ENCODE results near the gene PSME4. TPM values are rescaled to one million over a fixed set of nuclear protein-coding genes. Genes with fewer than 3 reads are reported as not detected.

Gene PSME4
- total RNA-seq, 2 donors from 2014 or later = 42.4 to 56.3 TPM

GRCh38 chr2:53901192-53901591, 69.6 kb downstream of the PSME4 start:
- H3K4me1 ChIP-seq = no peaks in the 10 kb centered on the region
- intact Hi-C loops (cut with DNase I) = no loop called here
- H3K9me3 ChIP-seq = no peaks in the 10 kb centered on the region
- no peak overlapping the region for H3K9ac ChIP-seq (ENCODE audit: low read depth in 2 of 2, low read length in 2 of 2)
- no peak overlapping the region for H3K4me3 ChIP-seq
- DNase-seq = no peak
- H3K27ac ChIP-seq = no peak overlapping the region
- no peak for TF ChIP-seq CTCF (IDR thresholded peaks at IDR 0.05)
- peaks cover 14% of the 10 kb centered on the region for H3K36me3 ChIP-seq
- H3K27me3 ChIP-seq = no peaks in the 10 kb centered on the region

GRCh38 chr2:53896864-53897263, 73.9 kb downstream of the PSME4 start:
- Histone ChIP-seq H3K4me3 (no peak overlapping the region), H3K36me3 (peaks cover 18% of the 10 kb centered on the region), H3K9ac (ENCODE audit: low read depth in 2 of 2, low read length in 2 of 2) (no peak overlapping the region), H3K9me3 (no peaks in the 10 kb centered on the region), H3K27me3 (no peaks in the 10 kb centered on the region), H3K4me1 (no peaks in the 10 kb centered on the region), H3K27ac (no peak overlapping the region)
- DNase-seq = no peak
- intact Hi-C loops (cut with DNase I) = no loop called here
- no peak for TF ChIP-seq CTCF (IDR thresholded peaks at IDR 0.05)

- intact Hi-C loops (cut with DNase I) = no loop called here
- no peak overlapping the region for H3K4me3 ChIP-seq
- no peak overlapping the region for H3K27ac ChIP-seq
- TF ChIP-seq CTCF (IDR thresholded peaks at IDR 0.05) = no peak
- H3K9me3 ChIP-seq = no peaks in the 10 kb centered on the region
- no peak for DNase-seq
- no peaks in the 10 kb centered on the region for H3K4me1 ChIP-seq
- H3K9ac ChIP-seq (ENCODE audit: low read depth in 2 of 2, low read length in 2 of 2) = no peak overlapping the region
- peaks cover 20% of the 10 kb centered on the region for H3K36me3 ChIP-seq
- no peaks in the 10 kb centered on the region for H3K27me3 ChIP-seq
Observed at GRCh38 chr2:53886406-53887280, 84.2 kb downstream of the PSME4 start.

- H3K27ac ChIP-seq = no peak overlapping the region
- H3K4me1 ChIP-seq = no peaks in the 10 kb centered on the region
- no peak overlapping the region for H3K9ac ChIP-seq (ENCODE audit: low read depth in 2 of 2, low read length in 2 of 2)
- H3K27me3 ChIP-seq = no peaks in the 10 kb centered on the region
- intact Hi-C loops (cut with DNase I) = no loop called here
- DNase-seq = no peak
- H3K4me3 ChIP-seq = no peak overlapping the region
- TF ChIP-seq CTCF (IDR thresholded peaks at IDR 0.05) = no peak
- H3K9me3 ChIP-seq = no peaks in the 10 kb centered on the region
- peaks cover 20% of the 10 kb centered on the region for H3K36me3 ChIP-seq
Observed at GRCh38 chr2:53884883-53885282, 85.9 kb downstream of the PSME4 start.

GRCh38 chr2:53881986-53882385, 88.8 kb downstream of the PSME4 start:
- Histone ChIP-seq H3K36me3 (no peaks in the 10 kb centered on the region), H3K4me3 (no peak overlapping the region), H3K4me1 (no peaks in the 10 kb centered on the region), H3K9me3 (no peaks in the 10 kb centered on the region), H3K9ac (ENCODE audit: low read depth in 2 of 2, low read length in 2 of 2) (no peak overlapping the region), H3K27ac (no peak overlapping the region), H3K27me3 (no peaks in the 10 kb centered on the region)
- DNase-seq = no peak
- TF ChIP-seq CTCF (IDR thresholded peaks at IDR 0.05) = no peak
- intact Hi-C loops (cut with DNase I) = no loop called here

All from colonic mucosa (tissue), 4 donors.